Measurements from ENCODE around the gene ACYP2.

DNA sequence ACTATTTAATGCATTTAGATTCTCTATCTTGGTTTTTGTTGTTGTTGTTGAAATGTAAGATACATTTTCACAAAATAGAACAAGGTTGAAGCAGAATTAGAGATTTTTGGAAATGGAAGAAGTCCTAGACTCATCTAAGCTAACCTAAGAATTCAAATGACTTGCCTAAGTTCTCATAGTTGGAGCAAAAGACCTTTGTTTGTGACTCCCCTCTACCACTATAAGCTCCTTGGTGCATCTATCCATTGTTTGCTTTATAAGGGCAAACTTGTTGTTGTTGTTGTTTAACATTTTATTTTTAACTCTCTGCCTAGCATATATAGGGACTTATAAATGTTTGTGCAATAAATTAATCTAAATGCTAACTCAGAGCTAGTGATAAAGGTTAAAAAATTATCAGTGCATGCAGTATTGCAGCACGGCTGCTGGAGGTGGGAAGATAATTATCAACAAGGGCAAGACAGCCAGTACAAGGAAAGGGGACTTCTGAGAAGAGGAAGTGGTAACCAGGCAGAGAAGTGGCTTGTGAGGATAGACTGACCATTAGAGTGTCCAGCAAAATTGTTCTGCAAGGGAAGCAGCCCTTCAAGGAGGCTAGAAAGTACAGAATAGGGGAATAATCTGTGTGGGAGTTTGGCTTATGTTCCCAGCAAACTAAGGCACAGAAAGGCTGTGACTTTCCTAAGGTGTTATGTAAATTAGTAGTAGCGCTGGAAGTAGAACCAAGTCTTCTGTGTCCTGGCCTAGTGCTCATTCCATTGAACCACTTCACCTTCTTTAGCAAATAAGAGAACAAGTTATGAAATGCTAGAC lies 38.1 kb upstream of the ACYP2 start:
- TF ChIP-seq, protein P1, sequence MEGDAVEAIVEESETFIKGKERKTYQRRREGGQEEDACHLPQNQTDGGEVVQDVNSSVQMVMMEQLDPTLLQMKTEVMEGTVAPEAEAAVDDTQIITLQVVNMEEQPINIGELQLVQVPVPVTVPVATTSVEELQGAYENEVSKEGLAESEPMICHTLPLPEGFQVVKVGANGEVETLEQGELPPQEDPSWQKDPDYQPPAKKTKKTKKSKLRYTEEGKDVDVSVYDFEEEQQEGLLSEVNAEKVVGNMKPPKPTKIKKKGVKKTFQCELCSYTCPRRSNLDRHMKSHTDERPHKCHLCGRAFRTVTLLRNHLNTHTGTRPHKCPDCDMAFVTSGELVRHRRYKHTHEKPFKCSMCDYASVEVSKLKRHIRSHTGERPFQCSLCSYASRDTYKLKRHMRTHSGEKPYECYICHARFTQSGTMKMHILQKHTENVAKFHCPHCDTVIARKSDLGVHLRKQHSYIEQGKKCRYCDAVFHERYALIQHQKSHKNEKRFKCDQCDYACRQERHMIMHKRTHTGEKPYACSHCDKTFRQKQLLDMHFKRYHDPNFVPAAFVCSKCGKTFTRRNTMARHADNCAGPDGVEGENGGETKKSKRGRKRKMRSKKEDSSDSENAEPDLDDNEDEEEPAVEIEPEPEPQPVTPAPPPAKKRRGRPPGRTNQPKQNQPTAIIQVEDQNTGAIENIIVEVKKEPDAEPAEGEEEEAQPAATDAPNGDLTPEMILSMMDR (IDR thresholded peaks at IDR 0.05; ENCODE audit: borderline replicate concordance, extremely low read depth, low read length, poor library complexity, severe bottlenecking), result no peak
- TF ChIP-seq EZH2 (IDR thresholded peaks at IDR 0.05; ENCODE audit: borderline replicate concordance, low read depth, low read length, severe bottlenecking), result no peak

Data from DND-41 (cell line).